HepG2 (cell line): ENCODE data around the gene AZU1. TPM values are rescaled to one million over a fixed set of nuclear protein-coding genes. Genes with fewer than 3 reads are reported as not detected.

Source experiments
- E2F1 ChIP-seq: sonication (generic); formaldehyde crosslinking; IDR thresholded peaks from 2 replicates; pipeline ENCODE4 v1.5.0; 2020; ENCODE audit warnings: missing genetic modification reagents
- ELF1 ChIP-seq: sonication (generic); formaldehyde crosslinking; IDR thresholded peaks from 2 replicates; pipeline ENCODE4 v1.4.0; 2020; ENCODE audit warnings: missing genetic modification reagents
- EP300 ChIP-seq, 3 experiments: sonication (generic) in 1 of 3; formaldehyde crosslinking in 1 of 3; IDR thresholded peaks; 2 replicates each; pipeline versions ENCODE4 v1.5.1 to v1.6.1; 2011 to 2020; ENCODE audit warnings: low read depth in 2 of 3, low read length in 2 of 3, borderline replicate concordance in 1 of 3, improper control_type of control experiment in 1 of 3, mild to moderate bottlenecking in 1 of 3, missing genetic modification reagents in 1 of 3, moderate library complexity in 1 of 3
- HDAC1 ChIP-seq: sonication (generic); formaldehyde crosslinking; IDR thresholded peaks from 2 replicates; pipeline ENCODE4 v1.5.1; 2020; ENCODE audit warnings: mild to moderate bottlenecking, missing genetic modification reagents
- HNRNPUL1 ChIP-seq: fragments of 200-400 bp; formaldehyde crosslinking; IDR thresholded peaks from 2 replicates; pipeline ENCODE4 v1.6.1; 2017; ENCODE audit warnings: low read depth, mild to moderate bottlenecking, low read length, moderate library complexity
- MAFF ChIP-seq: IDR thresholded peaks from 2 replicates; pipeline ENCODE4 v1.6.1; 2011; ENCODE audit warnings: low read depth, low read length, improper control_type of control experiment
- NFE2 ChIP-seq: sonication (generic); formaldehyde crosslinking; IDR thresholded peaks from 2 replicates; pipeline ENCODE4 v1.4.0; 2020; ENCODE audit warnings: missing genetic modification reagents
- NFE2L1 ChIP-seq: sonication (generic); formaldehyde crosslinking; IDR thresholded peaks from 2 replicates; pipeline ENCODE4 v1.4.0; 2020; ENCODE audit warnings: missing genetic modification reagents, mild to moderate bottlenecking, borderline replicate concordance
- NFIB ChIP-seq: sonication (generic); formaldehyde crosslinking; IDR thresholded peaks from 2 replicates; pipeline ENCODE4 v1.9.0; 2021; ENCODE audit warnings: missing genetic modification reagents, mild to moderate bottlenecking, borderline replicate concordance
- PAWR ChIP-seq: sonication (generic); formaldehyde crosslinking; IDR thresholded peaks from 2 replicates; pipeline ENCODE4 v1.4.0; 2020; ENCODE audit warnings: missing genetic modification reagents, mild to moderate bottlenecking, borderline replicate concordance
- SAP130 ChIP-seq: IDR thresholded peaks from 2 replicates; pipeline ENCODE4 v1.6.1; 2016; ENCODE audit warnings: low read depth
- SP5 ChIP-seq: IDR thresholded peaks from 2 replicates; pipeline ENCODE4 v1.6.1; 2016; ENCODE audit warnings: low read depth, borderline replicate concordance
- ZHX1 ChIP-seq: sonication (generic); formaldehyde crosslinking; IDR thresholded peaks from 2 replicates; pipeline ENCODE4 v1.8.1; 2022; ENCODE audit warnings: low read depth, mild to moderate bottlenecking, missing genetic modification reagents
- ZHX2 ChIP-seq, 2 experiments: sonication (generic) in 1 of 2; formaldehyde crosslinking in 1 of 2; IDR thresholded peaks; 2 replicates each; pipeline versions ENCODE4 v1.6.1 to v1.9.0; 2014 to 2022; ENCODE audit warnings: antibody characterized with exemption in 1 of 2, borderline replicate concordance in 1 of 2, inconsistent platforms in 1 of 2, low read depth in 1 of 2, missing genetic modification reagents in 1 of 2
- ZNF253 ChIP-seq: sonication (generic); formaldehyde crosslinking; IDR thresholded peaks from 2 replicates; pipeline ENCODE4 v1.8.0; 2022; ENCODE audit warnings: mild to moderate bottlenecking, missing genetic modification reagents, borderline replicate concordance
- ZNF704 ChIP-seq: sonication (generic); formaldehyde crosslinking; IDR thresholded peaks from 2 replicates; pipeline ENCODE4 v1.8.1; 2023; ENCODE audit warnings: mild to moderate bottlenecking, inconsistent platforms, moderate library complexity, missing genetic modification reagents, borderline replicate concordance
- ZNF747 ChIP-seq: sonication (generic); formaldehyde crosslinking; IDR thresholded peaks from 2 replicates; pipeline ENCODE4 v1.8.1; 2023; ENCODE audit warnings: missing genetic modification reagents, mild to moderate bottlenecking, borderline replicate concordance
- polyA plus RNA-seq, 8 experiments: library from polyadenylated mRNA; depleted of rRNA in 3 of 8; stranded (reverse) in 7 of 8; unstranded in 1 of 8; fragments of >200 nt; fragmentation: Illumina TruSeq in 4 of 8; extraction: Trizol in 4 of 8; gene quantifications; 2 replicates each; pipeline versions ENCODE4 v1.2.1 to v1.2.3, GENCODE V29; 2011 to 2016; ENCODE audit warnings: low read depth in 4 of 8, missing spikeins in 1 of 8, mixed read lengths in 1 of 8; ENCODE audit not compliant: insufficient read depth in 1 of 8
- total RNA-seq, 5 experiments: library from RNA; depleted of rRNA; stranded (reverse); fragments of >200 nt; fragmentation: Illumina TruSeq; extraction: Trizol; gene quantifications; 2 replicates each; pipeline ENCODE4 v1.2.3, GENCODE V29; 2016; ENCODE audit warnings: low read depth in 1 of 5

Gene AZU1
- total and polyA plus RNA-seq, 2 of the 13 experiments (the other 11 are each of a cell fraction or from before 2014, with no cell fraction given) = not detected

- no peak for TF ChIP-seq HNRNPUL1
- no peak for TF ChIP-seq E2F1 (CRISPR knock-in tag)
- TF ChIP-seq HDAC1 (CRISPR knock-in tag) = peak; percentile 59; the same call in 1 of the 2 replicates
- TF ChIP-seq NFE2L1 (CRISPR knock-in tag) = no peak
- peak; percentile 33; the same call in 1 of the 2 replicates for TF ChIP-seq ZHX1
- no peak for TF ChIP-seq ZNF747 (CRISPR knock-in tag)
- TF ChIP-seq NFE2 (CRISPR knock-in tag) = peak; percentile 80; the same call in 1 of the 2 replicates
- TF ChIP-seq ZNF253 (CRISPR knock-in tag) = no peak
- TF ChIP-seq SAP130 (CRISPR knock-in tag) = peak; percentile 18; the same call in 1 of the 2 replicates
- no peak for TF ChIP-seq PAWR (CRISPR knock-in tag)
- no peak for TF ChIP-seq ZNF704
- peak in 1 of 2 experiments; percentile 22; a peak in 1 of 4 replicates for TF ChIP-seq EP300 (IDR thresholded peaks at IDR 0.05; ENCODE audit: low read depth in 2 of 2, low read length in 2 of 2)
- peak; percentile 61 for TF ChIP-seq EP300 (CRISPR knock-in tag; IDR thresholded peaks at IDR 0.05; ENCODE audit: borderline replicate concordance)
- no peak for TF ChIP-seq SP5
- TF ChIP-seq ELF1 (CRISPR knock-in tag) = no peak
- peak; percentile 28; the same call in 1 of the 2 replicates for TF ChIP-seq MAFF
- no peak for TF ChIP-seq NFIB (CRISPR knock-in tag)
- no peak for TF ChIP-seq ZHX2 (IDR thresholded peaks at IDR 0.05; ENCODE audit: low read depth)
- no peak for TF ChIP-seq ZHX2 (CRISPR knock-in tag; IDR thresholded peaks at IDR 0.05; ENCODE audit: borderline replicate concordance)
These were observed 38.0 kb upstream of the AZU1 start (continued) for GRCh38 chr19:789701-790060.
